GM12878 (cell line): ENCODE measurements around the gene TSR3. TPM values are rescaled to one million over a fixed set of nuclear protein-coding genes. Genes with fewer than 3 reads are reported as not detected.

Experiments
- BMI1 ChIP-seq: fragments of 450-650 bp; IDR thresholded peaks from 2 replicates; pipeline ENCODE4 v1.6.1; 2016; ENCODE audit warnings: mild to moderate bottlenecking, moderate library complexity, borderline replicate concordance
- CBX3 ChIP-seq: fragments of 200-600 bp; sonication (generic); IDR thresholded peaks from 2 replicates; pipeline ENCODE4 v1.6.1; 2016; ENCODE audit warnings: low read depth, borderline replicate concordance
- CHD4 ChIP-seq: fragments of 200-600 bp; sonication (generic); IDR thresholded peaks from 2 replicates; pipeline ENCODE4 v1.6.1; 2016; ENCODE audit warnings: mild to moderate bottlenecking
- DPF2 ChIP-seq: fragments of 450-650 bp; IDR thresholded peaks from 2 replicates; pipeline ENCODE4 v1.6.1; 2017; ENCODE audit warnings: mild to moderate bottlenecking
- FOS ChIP-seq: IDR thresholded peaks from 3 replicates; pipeline ENCODE4 v1.6.1; 2011; ENCODE audit warnings: borderline replicate concordance; ENCODE audit not compliant: insufficient read length; ENCODE audit errors: extremely low read depth
- IKZF1 ChIP-seq: fragments of 450-650 bp; conservative IDR thresholded peaks from 2 replicates; pipeline ENCODE4 v1.6.1; 2017; ENCODE audit warnings: antibody characterized with exemption, mild to moderate bottlenecking
- KAT2A ChIP-seq: conservative IDR thresholded peaks from 2 replicates; pipeline ENCODE4 v1.6.1; 2011; ENCODE audit warnings: low read depth, low read length; ENCODE audit not compliant: control insufficient read depth
- MYC ChIP-seq: IDR thresholded peaks from 2 replicates; pipeline ENCODE4 v1.6.1; 2011; ENCODE audit warnings: mild to moderate bottlenecking, low read length, moderate library complexity, inconsistent platforms; ENCODE audit not compliant: insufficient read depth, insufficient replicate concordance, insufficient read length, severe bottlenecking
- NR2C1 ChIP-seq: fragments of 450-650 bp; IDR thresholded peaks from 2 replicates; pipeline ENCODE4 v1.6.1; 2017; ENCODE audit warnings: antibody characterized with exemption, mild to moderate bottlenecking, moderate library complexity
- PAX5 ChIP-seq: IDR thresholded peaks from 2 replicates; pipeline ENCODE4 v1.6.1; 2011; ENCODE audit warnings: low read depth, low read length, borderline replicate concordance
- WRNIP1 ChIP-seq: IDR thresholded peaks from 2 replicates; pipeline ENCODE4 v1.6.1; 2011; ENCODE audit warnings: low read depth, low read length, improper control_type of control experiment, borderline replicate concordance
- YBX1 ChIP-seq: fragments of 450-650 bp; IDR thresholded peaks from 2 replicates; pipeline ENCODE4 v1.6.1; 2016; ENCODE audit warnings: antibody characterized with exemption
- ZNF384 ChIP-seq: IDR thresholded peaks from 2 replicates; pipeline ENCODE4 v1.6.1; 2012; ENCODE audit warnings: low read depth, mild to moderate bottlenecking, low read length, improper control_type of control experiment, borderline replicate concordance
- polyA plus RNA-seq, 11 experiments: library from polyadenylated mRNA; depleted of rRNA in 4 of 11; unstranded in 6 of 11; stranded (reverse) in 5 of 11; fragments of >200 nt; fragmentation: Nextera tagmentation in 4 of 11; fragmentation: Illumina TruSeq in 1 of 11; extraction: Ambion mirVana in 4 of 11; extraction: Trizol in 1 of 11; gene quantifications; 1 replicate in 1 of 11; 2 replicates in 10 of 11; pipeline versions ENCODE4 v1.2.1 to v1.2.3, GENCODE V29; 2011 to 2016; ENCODE audit warnings: inconsistent platforms in 2 of 11, missing spikeins in 2 of 11, low read depth in 1 of 11
- total RNA-seq, 4 experiments: library from RNA; depleted of rRNA in 3 of 4; stranded (reverse); fragments of >200 nt in 3 of 4; fragmentation: Illumina TruSeq in 1 of 4; extraction: Trizol in 1 of 4; gene quantifications; 2 replicates each; pipeline versions ENCODE4 v1.2.1 to v1.2.3, GENCODE V29; 2013 to 2021
- TF ChIP-seq, protein P1 (sequence below): fragments of 450-650 bp; conservative IDR thresholded peaks from 2 replicates; pipeline ENCODE4 v1.6.1; 2017; ENCODE audit warnings: mild to moderate bottlenecking, moderate library complexity
- TF ChIP-seq, protein P2 (sequence below): fragments of 450-650 bp; formaldehyde crosslinking; IDR thresholded peaks from 2 replicates; pipeline ENCODE4 v1.4.0; 2020; ENCODE audit warnings: mild to moderate bottlenecking, moderate library complexity
- TF ChIP-seq, protein P3 (sequence below): fragments of 450-650 bp; IDR thresholded peaks from 2 replicates; pipeline ENCODE4 v1.6.1; 2017; ENCODE audit warnings: mild to moderate bottlenecking, moderate library complexity
- TF ChIP-seq, protein P4 (sequence below): IDR thresholded peaks from 2 replicates; pipeline ENCODE4 v1.6.1; 2011; ENCODE audit warnings: borderline replicate concordance, low read depth, mild to moderate bottlenecking, moderate library complexity, mixed read lengths, low read length; ENCODE audit not compliant: insufficient read depth; ENCODE audit errors: extremely low read length

Gene TSR3
- total and polyA plus RNA-seq, 10 of the 15 experiments (the other 5 are each of a cell fraction or from before 2014, with no cell fraction given), result 3.4 to 108 (median 46.9) TPM

DNA sequence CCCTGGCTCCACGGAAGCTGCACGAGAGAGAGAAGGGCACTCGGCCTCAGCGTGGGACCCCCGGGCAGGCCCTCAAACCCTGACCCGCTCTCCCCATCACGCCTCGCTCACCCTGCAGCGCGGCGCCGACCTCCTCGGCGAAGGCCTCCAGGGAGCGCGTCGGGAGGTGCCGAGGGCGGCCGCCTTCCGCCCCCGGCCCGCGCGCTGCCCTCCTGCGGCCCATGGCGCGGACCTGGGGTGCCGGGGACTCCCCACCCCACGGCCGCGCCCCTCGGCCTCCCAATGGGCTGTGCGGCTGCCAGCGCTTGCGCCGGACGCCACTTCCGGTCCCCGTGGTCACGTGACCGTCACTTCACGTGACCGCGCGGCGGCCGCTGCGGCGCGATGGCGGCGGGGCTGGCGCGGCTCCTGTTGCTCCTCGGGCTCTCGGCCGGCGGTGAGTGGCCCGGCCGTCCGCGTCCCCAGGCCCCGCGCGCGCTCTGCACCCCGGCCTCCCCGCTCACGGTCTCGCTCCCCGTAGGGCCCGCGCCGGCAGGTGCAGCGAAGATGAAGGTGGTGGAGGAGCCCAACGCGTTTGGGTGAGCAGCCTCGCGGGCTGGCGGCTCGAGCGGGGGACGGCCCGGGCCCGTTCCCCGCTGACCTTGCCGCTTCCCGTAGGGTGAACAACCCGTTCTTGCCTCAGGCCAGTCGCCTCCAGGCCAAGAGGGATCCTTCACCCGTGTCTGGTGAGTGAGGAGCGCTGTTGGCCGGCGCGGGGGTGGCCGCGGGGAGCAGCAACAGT, at the start of gene TSR3, which contains the start of gene GNPTG (continued):
- TF ChIP-seq ZNF384, result no peak
- TF ChIP-seq DPF2, result peak; percentile 93
- no peak for TF ChIP-seq YBX1
- peak; percentile 40; the same call in 1 of the 2 replicates for TF ChIP-seq PAX5
- TF ChIP-seq BMI1, result no peak
- no peak for TF ChIP-seq CBX3
- TF ChIP-seq, protein P1, sequence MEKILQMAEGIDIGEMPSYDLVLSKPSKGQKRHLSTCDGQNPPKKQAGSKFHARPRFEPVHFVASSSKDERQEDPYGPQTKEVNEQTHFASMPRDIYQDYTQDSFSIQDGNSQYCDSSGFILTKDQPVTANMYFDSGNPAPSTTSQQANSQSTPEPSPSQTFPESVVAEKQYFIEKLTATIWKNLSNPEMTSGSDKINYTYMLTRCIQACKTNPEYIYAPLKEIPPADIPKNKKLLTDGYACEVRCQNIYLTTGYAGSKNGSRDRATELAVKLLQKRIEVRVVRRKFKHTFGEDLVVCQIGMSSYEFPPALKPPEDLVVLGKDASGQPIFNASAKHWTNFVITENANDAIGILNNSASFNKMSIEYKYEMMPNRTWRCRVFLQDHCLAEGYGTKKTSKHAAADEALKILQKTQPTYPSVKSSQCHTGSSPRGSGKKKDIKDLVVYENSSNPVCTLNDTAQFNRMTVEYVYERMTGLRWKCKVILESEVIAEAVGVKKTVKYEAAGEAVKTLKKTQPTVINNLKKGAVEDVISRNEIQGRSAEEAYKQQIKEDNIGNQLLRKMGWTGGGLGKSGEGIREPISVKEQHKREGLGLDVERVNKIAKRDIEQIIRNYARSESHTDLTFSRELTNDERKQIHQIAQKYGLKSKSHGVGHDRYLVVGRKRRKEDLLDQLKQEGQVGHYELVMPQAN, result peak; percentile 98
- no peak for TF ChIP-seq CHD4
- TF ChIP-seq IKZF1, result peak; percentile 99
- TF ChIP-seq, protein P2, sequence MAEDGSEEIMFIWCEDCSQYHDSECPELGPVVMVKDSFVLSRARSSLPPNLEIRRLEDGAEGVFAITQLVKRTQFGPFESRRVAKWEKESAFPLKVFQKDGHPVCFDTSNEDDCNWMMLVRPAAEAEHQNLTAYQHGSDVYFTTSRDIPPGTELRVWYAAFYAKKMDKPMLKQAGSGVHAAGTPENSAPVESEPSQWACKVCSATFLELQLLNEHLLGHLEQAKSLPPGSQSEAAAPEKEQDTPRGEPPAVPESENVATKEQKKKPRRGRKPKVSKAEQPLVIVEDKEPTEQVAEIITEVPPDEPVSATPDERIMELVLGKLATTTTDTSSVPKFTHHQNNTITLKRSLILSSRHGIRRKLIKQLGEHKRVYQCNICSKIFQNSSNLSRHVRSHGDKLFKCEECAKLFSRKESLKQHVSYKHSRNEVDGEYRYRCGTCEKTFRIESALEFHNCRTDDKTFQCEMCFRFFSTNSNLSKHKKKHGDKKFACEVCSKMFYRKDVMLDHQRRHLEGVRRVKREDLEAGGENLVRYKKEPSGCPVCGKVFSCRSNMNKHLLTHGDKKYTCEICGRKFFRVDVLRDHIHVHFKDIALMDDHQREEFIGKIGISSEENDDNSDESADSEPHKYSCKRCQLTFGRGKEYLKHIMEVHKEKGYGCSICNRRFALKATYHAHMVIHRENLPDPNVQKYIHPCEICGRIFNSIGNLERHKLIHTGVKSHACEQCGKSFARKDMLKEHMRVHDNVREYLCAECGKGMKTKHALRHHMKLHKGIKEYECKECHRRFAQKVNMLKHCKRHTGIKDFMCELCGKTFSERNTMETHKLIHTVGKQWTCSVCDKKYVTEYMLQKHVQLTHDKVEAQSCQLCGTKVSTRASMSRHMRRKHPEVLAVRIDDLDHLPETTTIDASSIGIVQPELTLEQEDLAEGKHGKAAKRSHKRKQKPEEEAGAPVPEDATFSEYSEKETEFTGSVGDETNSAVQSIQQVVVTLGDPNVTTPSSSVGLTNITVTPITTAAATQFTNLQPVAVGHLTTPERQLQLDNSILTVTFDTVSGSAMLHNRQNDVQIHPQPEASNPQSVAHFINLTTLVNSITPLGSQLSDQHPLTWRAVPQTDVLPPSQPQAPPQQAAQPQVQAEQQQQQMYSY (CRISPR knock-in tag), result peak; percentile 94
- no peak for TF ChIP-seq WRNIP1
- TF ChIP-seq, protein P3, sequence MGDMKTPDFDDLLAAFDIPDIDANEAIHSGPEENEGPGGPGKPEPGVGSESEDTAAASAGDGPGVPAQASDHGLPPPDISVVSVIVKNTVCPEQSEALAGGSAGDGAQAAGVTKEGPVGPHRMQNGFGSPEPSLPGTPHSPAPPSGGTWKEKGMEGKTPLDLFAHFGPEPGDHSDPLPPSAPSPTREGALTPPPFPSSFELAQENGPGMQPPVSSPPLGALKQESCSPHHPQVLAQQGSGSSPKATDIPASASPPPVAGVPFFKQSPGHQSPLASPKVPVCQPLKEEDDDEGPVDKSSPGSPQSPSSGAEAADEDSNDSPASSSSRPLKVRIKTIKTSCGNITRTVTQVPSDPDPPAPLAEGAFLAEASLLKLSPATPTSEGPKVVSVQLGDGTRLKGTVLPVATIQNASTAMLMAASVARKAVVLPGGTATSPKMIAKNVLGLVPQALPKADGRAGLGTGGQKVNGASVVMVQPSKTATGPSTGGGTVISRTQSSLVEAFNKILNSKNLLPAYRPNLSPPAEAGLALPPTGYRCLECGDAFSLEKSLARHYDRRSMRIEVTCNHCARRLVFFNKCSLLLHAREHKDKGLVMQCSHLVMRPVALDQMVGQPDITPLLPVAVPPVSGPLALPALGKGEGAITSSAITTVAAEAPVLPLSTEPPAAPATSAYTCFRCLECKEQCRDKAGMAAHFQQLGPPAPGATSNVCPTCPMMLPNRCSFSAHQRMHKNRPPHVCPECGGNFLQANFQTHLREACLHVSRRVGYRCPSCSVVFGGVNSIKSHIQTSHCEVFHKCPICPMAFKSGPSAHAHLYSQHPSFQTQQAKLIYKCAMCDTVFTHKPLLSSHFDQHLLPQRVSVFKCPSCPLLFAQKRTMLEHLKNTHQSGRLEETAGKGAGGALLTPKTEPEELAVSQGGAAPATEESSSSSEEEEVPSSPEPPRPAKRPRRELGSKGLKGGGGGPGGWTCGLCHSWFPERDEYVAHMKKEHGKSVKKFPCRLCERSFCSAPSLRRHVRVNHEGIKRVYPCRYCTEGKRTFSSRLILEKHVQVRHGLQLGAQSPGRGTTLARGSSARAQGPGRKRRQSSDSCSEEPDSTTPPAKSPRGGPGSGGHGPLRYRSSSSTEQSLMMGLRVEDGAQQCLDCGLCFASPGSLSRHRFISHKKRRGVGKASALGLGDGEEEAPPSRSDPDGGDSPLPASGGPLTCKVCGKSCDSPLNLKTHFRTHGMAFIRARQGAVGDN, result peak; percentile 90
- TF ChIP-seq, protein P4, sequence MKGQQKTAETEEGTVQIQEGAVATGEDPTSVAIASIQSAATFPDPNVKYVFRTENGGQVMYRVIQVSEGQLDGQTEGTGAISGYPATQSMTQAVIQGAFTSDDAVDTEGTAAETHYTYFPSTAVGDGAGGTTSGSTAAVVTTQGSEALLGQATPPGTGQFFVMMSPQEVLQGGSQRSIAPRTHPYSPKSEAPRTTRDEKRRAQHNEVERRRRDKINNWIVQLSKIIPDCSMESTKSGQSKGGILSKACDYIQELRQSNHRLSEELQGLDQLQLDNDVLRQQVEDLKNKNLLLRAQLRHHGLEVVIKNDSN, result peak; percentile 100
- no peak for TF ChIP-seq KAT2A
- TF ChIP-seq MYC, result no peak
- TF ChIP-seq NR2C1, result peak; percentile 79
- peak; percentile 40 for TF ChIP-seq FOS
